NOMO-1 treated with DMSO at 0.1 percent for 48 hours (cell line): Measurements from ENCODE around the gene IL19.
"Not testable (repeated sequence)": the region's sequence is repeated elsewhere in the genome, so short reads cannot be mapped to it uniquely, and the experiment has no call there.

Source experiments
- DNase-seq: peaks from one replicate; lab custom pipeline; 2025; ENCODE audit not compliant: unreplicated experiment; lab: John Stamatoyannopoulos, UW

Gene IL19

DNA sequence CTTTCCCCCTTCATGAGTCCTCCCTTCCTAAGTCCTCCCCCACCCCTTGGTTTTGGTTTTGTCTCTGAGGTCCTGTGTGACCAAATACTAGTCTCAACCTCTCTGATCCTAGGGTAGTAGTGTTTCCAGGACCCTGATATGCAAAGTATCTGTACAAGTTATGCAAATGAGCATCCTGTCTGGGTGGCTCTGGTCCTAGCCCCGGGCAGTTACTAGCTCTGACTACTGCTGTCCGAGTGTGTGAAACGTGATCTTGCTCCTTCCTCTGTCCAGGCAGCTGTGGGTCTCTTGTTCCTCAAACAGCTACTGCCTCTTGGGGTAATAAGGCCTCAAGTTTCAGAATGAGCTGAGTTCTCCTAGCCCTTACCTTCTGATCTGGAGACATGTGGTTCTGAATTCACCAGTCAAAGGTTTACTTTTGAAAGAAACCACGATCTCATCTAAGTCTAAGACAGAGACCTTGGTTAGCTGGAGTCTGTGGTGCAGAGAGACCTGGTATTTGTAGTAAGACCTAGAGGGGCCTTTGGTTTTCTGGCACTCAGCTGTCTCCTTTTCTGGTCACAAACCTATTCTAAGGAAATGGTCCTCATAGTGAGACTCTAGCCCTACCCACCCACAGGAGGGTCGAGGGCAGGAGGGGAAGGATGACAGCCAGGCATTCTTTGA is 31.0 kb upstream of the IL19 start:
- peak; percentile 69 for DNase-seq

- no peak for DNase-seq
Observed at GRCh38 chr1:206741142-206741701, 29.4 kb upstream of the IL19 start.

- no peak for DNase-seq
Observed at GRCh38 chr1:206742719-206743383, 27.7 kb upstream of the IL19 start.

GRCh38 chr1:206744683-206745082 is 25.9 kb upstream of the IL19 start:
- DNase-seq, result no peak

DNA sequence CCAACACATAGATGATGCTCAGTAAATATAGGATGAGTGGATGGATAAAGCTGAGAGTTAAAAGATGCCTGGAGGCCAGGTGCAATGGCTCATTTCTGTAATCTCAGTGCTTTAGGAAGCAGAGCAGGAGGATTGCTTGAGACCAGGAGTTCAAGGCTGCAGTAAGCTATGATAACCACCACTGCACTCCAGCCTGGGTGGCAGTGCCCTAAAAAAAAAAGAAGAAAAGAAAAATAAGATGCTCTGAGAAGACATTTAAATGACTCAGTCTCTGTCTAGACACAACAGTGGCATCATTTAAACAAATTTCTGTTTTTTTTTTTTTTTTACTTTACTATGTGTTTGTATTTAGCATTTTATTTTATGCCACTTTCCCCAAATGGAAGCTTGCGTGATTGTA is 25.3 kb upstream of the IL19 start:
- no peak for DNase-seq

- peak; percentile 63 for DNase-seq
Observed at GRCh38 chr1:206748348-206749030, 22.1 kb upstream of the IL19 start.

DNA sequence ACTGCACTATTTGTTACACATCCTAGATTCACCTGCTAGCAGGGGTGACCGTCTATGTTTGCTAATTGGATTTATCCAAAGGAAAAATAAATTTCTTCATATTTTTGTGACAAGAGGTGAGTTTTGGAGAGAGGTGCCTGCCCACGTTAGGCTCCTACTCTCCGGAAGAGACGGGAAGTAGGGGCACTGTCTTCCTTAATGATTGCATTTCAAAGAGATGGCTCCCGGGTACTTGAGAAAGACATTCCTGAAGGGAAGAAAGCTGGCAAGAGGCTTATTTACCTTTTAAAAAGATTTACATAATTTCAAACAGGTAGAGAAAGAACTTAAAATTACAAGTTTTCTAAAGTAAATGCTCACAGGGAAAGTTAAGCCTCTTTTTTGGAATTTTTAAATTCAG is 18.7 kb upstream of the IL19 start:
- no peak for DNase-seq

GRCh38 chr1:206752481-206752880 is 18.1 kb upstream of the IL19 start:
- no peak for DNase-seq

- DNase-seq, result peak; percentile 78
Observed at GRCh38 chr1:206753141-206753540, 17.4 kb upstream of the IL19 start.

GRCh38 chr1:206754011-206754410 is 16.6 kb upstream of the IL19 start:
- DNase-seq, result no peak

DNA sequence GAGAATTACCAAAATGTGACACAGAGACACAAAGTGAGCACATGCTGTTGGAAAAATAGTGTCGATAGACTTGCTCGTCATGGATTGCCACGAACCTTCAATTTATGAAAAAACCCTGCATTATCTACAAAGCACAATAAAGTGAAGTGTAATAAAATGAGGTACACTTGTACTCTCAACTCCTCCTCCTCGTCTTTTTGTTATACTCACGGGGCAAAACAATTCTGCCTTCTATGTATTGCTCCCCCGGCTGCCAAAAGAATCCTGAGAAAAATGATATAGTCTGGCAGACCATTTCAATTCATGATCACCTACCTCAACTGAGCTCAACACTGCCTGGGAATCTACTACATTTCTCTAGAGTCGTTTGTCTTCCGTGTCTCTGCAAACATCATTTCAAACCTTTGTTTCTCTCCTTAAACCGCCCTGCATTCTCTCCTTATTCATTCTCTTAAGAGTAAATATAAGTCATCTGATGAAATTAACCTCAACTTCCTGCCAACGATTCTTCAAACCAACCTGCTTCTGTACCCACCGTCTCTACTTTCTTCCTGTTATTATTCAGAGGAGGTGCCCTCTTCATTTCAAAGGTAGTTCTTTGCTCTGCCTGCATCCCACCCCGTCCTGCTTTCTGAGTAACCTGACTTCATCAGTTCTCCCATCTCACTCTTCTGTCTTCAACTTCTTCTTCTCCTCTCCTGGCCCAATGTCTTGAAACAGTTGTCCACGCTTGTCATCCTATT is 12.9 kb upstream of the IL19 start:
- DNase-seq, result peak; percentile 72

GRCh38 chr1:206760590-206760989 is 10.0 kb upstream of the IL19 start:
- DNase-seq, result no peak

DNA sequence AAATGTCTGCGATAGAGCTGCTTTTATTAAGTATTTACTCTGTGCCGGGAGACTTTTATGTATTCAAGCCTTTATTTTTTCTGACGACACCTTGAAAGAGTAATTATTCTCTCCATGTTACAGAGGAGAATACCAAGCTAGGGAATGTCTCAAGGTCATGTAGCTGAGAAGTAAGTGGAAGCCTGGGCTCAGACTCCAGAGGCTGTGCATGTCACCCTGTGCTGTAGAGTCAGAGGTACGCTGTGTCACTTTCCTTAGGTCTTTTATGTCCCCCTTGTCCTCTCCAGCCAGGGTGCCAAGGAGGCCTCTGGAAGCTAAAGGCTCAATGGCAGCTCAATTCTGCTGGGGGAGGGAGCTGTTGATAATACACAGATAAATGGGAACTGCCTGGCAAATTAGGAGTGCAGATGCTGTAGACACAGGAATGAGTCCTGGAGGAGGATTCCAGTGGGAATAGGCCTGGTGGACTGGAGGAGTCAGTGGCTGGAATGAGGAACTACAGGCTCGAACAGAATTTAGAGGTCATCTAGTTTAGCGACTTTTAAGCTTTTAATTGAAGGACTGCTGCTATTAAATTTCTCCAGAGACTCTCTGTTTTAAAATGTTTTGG is 9.3 kb upstream of the IL19 start:
- DNase-seq, result no peak

DNA sequence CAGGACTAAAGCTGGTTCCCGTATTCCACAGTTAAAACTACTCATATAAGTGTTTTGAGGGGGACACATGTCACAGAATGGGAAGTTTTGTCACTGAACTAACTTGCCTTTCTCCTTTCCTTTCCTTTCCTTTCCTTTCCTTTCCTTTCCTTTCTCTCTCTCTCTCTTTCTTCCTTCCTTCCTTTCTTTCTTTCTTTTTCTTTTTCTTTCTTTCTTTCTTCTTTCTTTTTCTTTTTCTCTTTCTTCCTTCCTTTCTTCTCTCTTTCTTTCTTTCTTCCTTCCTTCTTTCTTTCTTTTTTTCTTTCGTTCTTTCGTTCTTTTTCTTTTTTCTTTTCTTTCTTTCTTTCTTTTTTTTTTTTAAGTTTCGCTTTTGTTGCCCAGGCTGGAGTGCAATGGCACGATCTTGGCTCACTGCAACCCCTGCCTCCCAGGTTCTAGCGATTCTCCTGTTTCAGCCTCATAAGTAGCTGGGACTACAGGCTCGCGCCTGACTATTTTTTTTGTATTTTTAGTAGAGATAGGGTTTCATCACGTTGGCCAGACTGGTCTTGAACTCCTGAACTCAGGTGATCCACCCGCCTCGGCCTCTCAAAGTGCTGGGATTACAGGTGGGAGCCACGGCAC is 7.7 kb upstream of the IL19 start:
- not testable (repeated sequence) for DNase-seq

GRCh38 chr1:206765771-206766170 is 4.8 kb upstream of the IL19 start:
- not testable (repeated sequence) for DNase-seq

DNA sequence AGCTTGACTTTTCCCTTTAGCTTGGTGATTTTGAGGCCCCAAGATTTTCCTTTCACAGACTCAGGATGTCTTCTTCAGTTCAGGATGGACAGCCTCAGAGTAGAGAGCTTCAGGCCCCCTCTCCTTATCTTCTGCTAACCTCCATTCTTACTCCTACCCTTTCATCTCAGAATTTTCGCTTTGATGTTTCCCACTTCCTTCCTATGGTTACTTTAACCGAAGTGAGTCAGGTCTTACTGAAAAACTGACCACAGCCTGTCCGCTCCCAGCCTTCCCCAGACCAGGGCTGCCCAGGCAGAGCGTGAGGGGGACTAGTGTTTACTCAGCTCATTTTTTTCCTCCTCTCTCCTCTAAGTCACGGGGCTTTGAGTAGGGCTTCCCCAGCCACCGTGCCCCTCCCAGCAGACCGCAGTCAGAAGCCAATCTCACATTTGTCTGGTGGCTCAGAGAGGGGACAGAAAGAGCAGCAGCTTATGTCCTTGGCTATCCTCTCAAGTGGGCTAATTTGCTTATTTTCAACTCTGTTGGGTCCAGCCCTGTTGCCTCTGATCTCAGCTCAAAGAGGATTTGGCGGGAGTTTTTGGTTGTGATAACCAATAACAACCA is 4.2 kb upstream of the IL19 start:
- peak; percentile 80 for DNase-seq

DNA sequence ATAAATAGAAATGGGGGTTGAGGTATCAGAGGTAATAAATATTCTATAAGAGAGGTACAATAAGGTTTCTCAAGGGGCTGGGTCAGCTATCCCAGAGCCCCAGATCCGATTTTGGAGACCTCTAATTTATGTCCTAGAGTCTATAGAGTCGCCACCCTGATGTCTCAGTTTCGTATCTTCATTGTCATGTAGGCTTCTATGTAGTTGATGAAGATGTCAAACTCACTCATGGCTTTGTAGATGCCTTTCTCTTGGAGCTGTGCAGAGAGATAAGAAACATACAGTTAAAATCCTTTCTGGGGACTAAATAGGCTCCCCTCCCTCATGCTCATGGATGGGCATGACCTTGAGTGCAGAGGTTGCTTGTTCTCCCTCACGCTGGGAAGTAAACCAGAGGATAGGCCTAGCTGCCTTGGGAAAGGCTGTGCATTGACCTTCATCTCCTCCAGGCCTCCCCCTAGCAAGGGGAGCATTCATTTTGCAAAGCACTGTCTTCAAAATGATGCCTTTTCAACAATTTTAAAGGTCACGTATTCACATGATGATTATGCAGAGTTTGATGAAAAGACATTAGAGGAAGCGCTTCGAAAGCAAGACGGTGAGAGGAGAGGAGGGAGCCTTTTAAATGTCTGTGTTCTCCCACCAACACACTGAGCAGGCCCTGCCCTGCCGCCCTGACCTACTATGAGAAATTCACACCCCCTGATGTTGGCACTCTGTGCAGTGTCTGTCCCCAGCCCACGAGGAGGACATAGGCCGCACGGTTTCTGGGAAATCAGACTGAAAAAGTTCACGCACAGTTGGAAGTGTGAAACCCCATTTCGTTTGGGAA is 1.9 kb upstream of the IL19 start:
- DNase-seq, result no peak

DNA sequence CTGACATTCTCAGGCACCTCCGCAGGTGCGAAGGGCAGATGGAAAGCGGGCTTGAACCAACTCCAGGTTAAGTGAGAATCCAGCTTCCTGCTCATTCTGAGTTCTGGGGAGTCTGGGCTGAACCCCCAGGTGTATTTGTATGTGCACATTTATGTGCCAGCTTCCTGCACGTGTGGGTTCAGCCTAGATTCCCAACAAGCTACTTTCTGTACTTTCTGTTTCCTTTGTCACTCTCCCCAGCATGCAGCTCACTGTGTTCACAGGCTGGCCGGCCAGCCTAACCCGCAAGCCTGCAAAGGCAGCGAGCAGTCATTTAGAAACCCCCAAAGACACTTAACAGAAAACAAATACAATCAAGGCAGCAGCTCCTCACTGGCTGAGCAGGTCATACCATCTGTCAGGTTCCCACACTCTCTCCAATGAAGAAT is 1.3 kb upstream of the IL19 start:
- no peak for DNase-seq

GRCh38 chr1:206771338-206771692 is 742 bp downstream of the IL19 start:
- no peak for DNase-seq
